ENCODE data around the gene GSK3A. TPM values are rescaled to one million over a fixed set of nuclear protein-coding genes. Genes with fewer than 3 reads are reported as not detected.

Gene GSK3A
- total RNA-seq, 1 experiment from 2014 or later: 34.9 TPM

Other genes starting within 250 kb of the GSK3A start
- 11.2 and 12.1 TPM in 2 replicates for gene ATP1A3, start 248.4 kb downstream of the GSK3A start, total RNA-seq (2014; rRNA removed; shearing (Covaris generic))
- gene GRIK5, start 172.4 kb downstream of the GSK3A start, total RNA-seq (2014; rRNA removed; shearing (Covaris generic)): 10.3 and 10.5 TPM in 2 replicates
- 31.1 and 31.5 TPM in 2 replicates for gene ZNF574, start 166.4 kb downstream of the GSK3A start, total RNA-seq (2014; rRNA removed; shearing (Covaris generic))
- gene POU2F2, start 110.2 kb downstream of the GSK3A start, total RNA-seq (2014; rRNA removed; shearing (Covaris generic)): 0.10 and 0.16 TPM in 2 replicates
- 16.2 and 18.0 TPM in 2 replicates for gene DEDD2, start 24.9 kb downstream of the GSK3A start, total RNA-seq (2014; rRNA removed; shearing (Covaris generic))
- gene ZNF526, start 22.3 kb downstream of the GSK3A start, total RNA-seq (2014; rRNA removed; shearing (Covaris generic)): 9.2 and 10.7 TPM in 2 replicates
- 35.1 and 37.7 TPM in 2 replicates for gene ERF, start 12.5 kb upstream of the GSK3A start, total RNA-seq (2014; rRNA removed; shearing (Covaris generic))
- gene CIC, start 26.6 kb upstream of the GSK3A start, total RNA-seq (2014; rRNA removed; shearing (Covaris generic)): 19.1 and 21.5 TPM in 2 replicates
- gene PRR19, start 59.5 kb upstream of the GSK3A start, total RNA-seq (2014; rRNA removed; shearing (Covaris generic)): 0.73 and 1.9 TPM in 2 replicates
- 62.5 and 65.6 TPM in 2 replicates for gene PAFAH1B3, start 60.0 kb upstream of the GSK3A start, total RNA-seq (2014; rRNA removed; shearing (Covaris generic))
- gene TMEM145, start 70.7 kb upstream of the GSK3A start, total RNA-seq (2014; rRNA removed; shearing (Covaris generic)): 0.85 TPM in 1 of 2 replicates, not detected in the other
- 18.9 and 19.9 TPM in 2 replicates for gene MEGF8, start 83.0 kb upstream of the GSK3A start, total RNA-seq (2014; rRNA removed; shearing (Covaris generic))
- gene CNFN, start 147.7 kb upstream of the GSK3A start, total RNA-seq (2014; rRNA removed; shearing (Covaris generic)): not detected in 2 replicates
- gene LIPE, start 184.8 kb upstream of the GSK3A start, total RNA-seq (2014; rRNA removed; shearing (Covaris generic)): not detected in 2 replicates
- gene CXCL17, start 200.3 kb upstream of the GSK3A start, total RNA-seq (2014; rRNA removed; shearing (Covaris generic)): not detected in 2 replicates

All from SJCRH30 (cell line).